Measurements from ENCODE around the gene MTMR1. TPM values are rescaled to one million over a fixed set of nuclear protein-coding genes. Genes with fewer than 3 reads are reported as not detected.

The MTMR1 gene
- total and polyA plus RNA-seq, 9 of the 15 experiments (the other 6 are each of a cell fraction or from before 2014, with no cell fraction given) = 0.96 to 35.4 (median 22.4) TPM

- no TSS peak for BruUV-seq (replicated peaks)
- intact Hi-C loops (cut with micrococcal nuclease) (loop anchor here (1.0 to 10.0 kb wide), 4 partner anchors 126 to 912 kb away; partner anchors contain the start of gene CD99L2), in situ Hi-C loops (cut with MboI) (loop anchor here (10.0 to 25.0 kb wide), 2 partner anchors 312 to 915 kb away; partner anchors contain the start of gene PRRG3)
- H3K79me2 ChIP-seq (ENCODE audit: control insufficient read depth, insufficient read depth, low read length) = no peaks in the 10 kb centered on the region
- no peak overlapping the region for H3K4me2 ChIP-seq (ENCODE audit: insufficient read depth, low read length)
- H2AFZ ChIP-seq (ENCODE audit: low read depth, low read length) = no peak overlapping the region
- H3K9ac ChIP-seq (ENCODE audit: insufficient read depth in 1 of 2, low read depth in 2 of 2, low read length in 2 of 2) = peak overlapping the region in 1 of 2 experiments; percentile 79; a peak in 2 of 4 replicates
- FAIRE-seq (peak; percentile 6), ATAC-seq (peak; percentile 97), DNase-seq (ENCODE audit: extremely low read depth in 1 of 4, low spot score in 3 of 4) (peak; percentile 81 to 82 (median 82))
- ChIA-PET CTCF (ENCODE audit: low intra/inter-chr PET ratio) (interaction anchor here (0.8 to 1.7 kb wide), 2 partner anchors 310 to 908 kb away, joined by 4 to 17 read pairs; no protein-coding TSS in a partner anchor), POLR2A (interaction anchor here (0.6 to 1.3 kb wide), 7 partner anchors 8 to 766 kb away, joined by 3 to 6 read pairs (median 3); no protein-coding TSS in a partner anchor)
- H3K27ac ChIP-seq (ENCODE audit: extremely low read depth, low read depth, low read length) = no peak overlapping the region
- H3K9me3 ChIP-seq (replicated peaks; ENCODE audit: control insufficient read depth, insufficient read depth, low read depth, low read length) = no peaks in the 10 kb centered on the region
- H3K4me1 ChIP-seq (replicated peaks in 1 of 2; ENCODE audit: control insufficient read depth in 2 of 2, insufficient read depth in 2 of 2, low read length in 2 of 2) = peaks cover 6 to 15% of the 10 kb centered on the region in 2 experiments; a peak in 4 of 5 replicates
- H4K20me1 ChIP-seq (replicated peaks; ENCODE audit: control insufficient read depth, insufficient read depth, low read length) = no peaks in the 10 kb centered on the region
- H3K9me1 ChIP-seq (ENCODE audit: control insufficient read depth, insufficient read depth, low read length) = no peaks in the 10 kb centered on the region
- no peaks in the 10 kb centered on the region for H3K36me3 ChIP-seq (ENCODE audit: control insufficient read depth, insufficient read depth, low read length)
- H3K27me3 ChIP-seq (ENCODE audit: control insufficient read depth in 2 of 2, insufficient read depth in 2 of 2, low read length in 2 of 2) = no peaks in the 10 kb centered on the region
- H3K4me3 ChIP-seq = no peak overlapping the region
- 5% methylated on average over 11 of the region's 26 CpGs for WGBS (ENCODE audit: insufficient coverage, low coverage, missing lambda C conversion rate)
- peak; percentile 36; the same call in 1 of the 2 replicates for TF ChIP-seq CREM (IDR thresholded peaks at IDR 0.05; ENCODE audit: low read depth)
- TF ChIP-seq REST (IDR thresholded peaks at IDR 0.05; ENCODE audit: borderline replicate concordance) = peak; percentile 88
- TF ChIP-seq REST (CRISPR knock-in tag; IDR thresholded peaks at IDR 0.05; ENCODE audit: low read depth) = no peak
- TF ChIP-seq DEAF1 (CRISPR knock-in tag; IDR thresholded peaks at IDR 0.05) = peak; percentile 80
- TF ChIP-seq RAD21 (CRISPR knock-in tag; conservative IDR thresholded peaks at IDR 0.05 in 1 of 2, IDR thresholded peaks at IDR 0.05 in 1 of 2) = peak; percentile 90 to 95
- TF ChIP-seq CTCFL (IDR thresholded peaks at IDR 0.05; ENCODE audit: borderline replicate concordance, insufficient read depth, low read depth, low read length, poor library complexity, severe bottlenecking) = peak; percentile 44
Measured at GRCh38 chrX:150772150-150772970, 79.2 kb downstream of the MTMR1 start.
